ENCODE data around the gene DHX9.

Gene DHX9

DNA sequence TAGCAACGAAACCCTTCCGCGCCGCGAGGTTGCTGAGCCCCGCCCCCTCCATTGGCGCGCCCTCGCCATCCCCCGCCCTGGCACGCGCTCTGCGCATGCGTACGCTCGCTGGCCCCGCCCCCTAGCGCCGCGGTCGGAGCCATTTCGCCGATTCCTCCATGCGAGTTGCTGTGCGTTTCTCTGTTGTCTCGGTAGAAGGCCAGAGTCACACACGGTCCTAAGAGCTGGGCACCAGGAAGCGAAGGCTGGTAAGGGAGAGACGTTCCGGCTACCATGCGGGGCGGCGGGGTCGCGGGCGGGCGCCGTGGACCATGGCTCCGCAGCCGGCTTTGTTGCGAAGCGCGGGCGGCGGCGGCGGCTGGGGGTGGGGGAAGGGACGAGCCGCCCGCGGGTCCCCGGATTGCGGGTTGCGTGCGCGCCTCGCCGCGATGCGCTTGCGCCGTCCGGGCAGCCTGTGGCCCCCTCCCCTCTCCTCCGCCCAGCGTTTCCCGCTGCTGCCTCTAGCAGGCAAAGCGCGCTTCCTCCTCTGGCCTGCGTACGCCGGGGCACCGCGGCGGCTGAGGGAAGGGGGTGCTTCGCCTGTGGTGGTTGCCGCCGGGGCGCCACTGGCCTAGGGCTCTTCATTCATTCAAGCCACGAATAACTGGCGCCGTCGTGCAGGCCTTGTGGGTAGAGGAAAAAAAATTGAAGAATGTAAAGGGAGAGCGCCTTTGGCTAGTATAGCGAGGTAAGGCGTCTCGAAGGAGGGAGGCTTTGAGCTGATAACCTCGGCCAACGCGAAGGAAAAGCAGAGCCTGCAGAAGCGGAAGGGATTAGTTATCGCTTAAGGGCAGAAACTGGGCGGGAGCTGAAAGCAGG is at the start of gene DHX9:
Gene DHX9 (plus strand): TSS at position 139 of the 858 bp plus-strand sequence. CDS start 3,220 bp downstream, outside the sequence.
- no peak for FAIRE-seq

DNA sequence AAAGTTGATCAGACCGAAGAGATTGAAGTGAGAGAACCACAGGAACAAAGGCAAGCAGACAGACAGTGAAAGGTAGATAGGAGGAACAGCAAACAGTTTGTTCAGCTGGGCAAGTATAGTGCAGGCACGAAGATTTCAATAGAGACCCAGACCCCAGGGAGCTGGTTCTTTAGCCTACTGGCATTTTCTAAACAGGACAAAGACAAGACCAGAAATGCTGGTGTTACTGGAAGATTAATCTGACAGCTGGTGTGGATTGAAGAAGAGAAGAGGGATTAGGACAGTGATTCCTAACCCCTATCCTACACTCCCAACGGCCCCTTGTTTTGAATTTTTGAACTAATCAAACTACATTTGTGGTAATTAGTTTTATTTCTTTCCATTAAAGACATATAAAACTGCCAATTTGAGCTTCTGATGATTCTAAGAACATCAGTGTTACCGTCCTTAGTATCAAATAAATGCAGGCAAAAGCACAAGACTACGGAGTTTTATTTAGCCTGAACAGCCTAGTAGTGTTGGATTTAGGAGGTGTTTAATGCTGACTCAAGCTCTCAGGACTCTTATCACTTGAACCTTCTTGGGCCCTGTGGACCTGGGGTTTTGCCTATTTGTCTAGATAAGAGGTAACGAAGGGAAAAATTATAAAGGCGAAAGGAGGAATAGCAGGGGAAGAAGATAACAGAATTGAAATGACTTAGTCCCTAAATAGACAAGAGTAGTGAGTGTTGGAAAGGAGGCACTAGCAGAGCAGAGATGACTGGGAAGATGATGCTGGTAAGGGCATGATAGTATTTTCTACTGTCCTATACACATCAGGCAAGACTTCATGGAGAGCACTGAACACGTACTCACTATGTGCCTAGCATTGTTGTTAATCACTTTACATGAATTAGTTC is 47.6 kb upstream of the DHX9 start:
- FAIRE-seq, result no peak

DNA sequence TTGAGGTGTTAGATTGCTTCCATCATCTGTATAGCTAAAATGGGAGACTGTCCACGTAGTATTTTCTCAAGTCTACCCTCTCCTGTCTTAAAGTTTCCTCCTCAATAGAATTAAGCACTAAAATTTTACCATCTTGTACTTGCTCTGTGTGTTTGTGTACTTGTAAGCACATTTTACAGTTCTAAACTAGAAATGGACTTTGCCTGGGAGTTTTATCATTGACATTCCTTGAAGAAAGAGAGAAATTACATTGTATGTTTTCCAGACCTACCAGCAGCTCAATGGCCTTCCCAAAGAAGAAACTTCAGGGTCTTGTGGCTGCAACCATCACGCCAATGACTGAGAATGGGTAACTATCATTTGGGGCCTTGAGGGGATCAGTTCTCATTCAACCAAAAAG is 45.1 kb upstream of the DHX9 start:
- no peak for FAIRE-seq

DNA sequence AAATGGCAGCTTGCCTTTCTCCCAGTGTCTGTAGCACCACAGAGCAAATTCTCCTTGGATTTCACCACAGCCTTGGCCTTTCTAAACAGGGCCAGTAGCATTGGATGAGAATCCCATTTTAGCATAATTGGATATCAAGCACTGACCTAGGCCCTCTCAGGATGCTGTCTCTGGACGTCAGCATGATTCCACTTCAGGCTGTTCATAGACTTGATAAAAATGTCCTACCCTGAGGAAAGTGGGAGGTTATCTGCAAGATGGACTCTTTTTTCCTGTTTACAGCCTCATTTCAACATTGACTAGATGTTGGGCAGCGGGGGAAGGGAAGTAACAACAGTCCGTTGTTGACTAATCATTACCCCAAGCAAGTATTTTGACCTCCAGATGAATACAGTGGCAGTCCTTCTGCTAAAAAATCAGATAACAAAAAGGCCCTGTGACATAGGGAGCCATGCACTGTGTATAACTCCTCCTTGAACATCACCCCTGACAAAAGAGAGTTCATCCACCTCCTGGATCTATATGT is 44.4 kb upstream of the DHX9 start:
- FAIRE-seq, result no peak

DNA sequence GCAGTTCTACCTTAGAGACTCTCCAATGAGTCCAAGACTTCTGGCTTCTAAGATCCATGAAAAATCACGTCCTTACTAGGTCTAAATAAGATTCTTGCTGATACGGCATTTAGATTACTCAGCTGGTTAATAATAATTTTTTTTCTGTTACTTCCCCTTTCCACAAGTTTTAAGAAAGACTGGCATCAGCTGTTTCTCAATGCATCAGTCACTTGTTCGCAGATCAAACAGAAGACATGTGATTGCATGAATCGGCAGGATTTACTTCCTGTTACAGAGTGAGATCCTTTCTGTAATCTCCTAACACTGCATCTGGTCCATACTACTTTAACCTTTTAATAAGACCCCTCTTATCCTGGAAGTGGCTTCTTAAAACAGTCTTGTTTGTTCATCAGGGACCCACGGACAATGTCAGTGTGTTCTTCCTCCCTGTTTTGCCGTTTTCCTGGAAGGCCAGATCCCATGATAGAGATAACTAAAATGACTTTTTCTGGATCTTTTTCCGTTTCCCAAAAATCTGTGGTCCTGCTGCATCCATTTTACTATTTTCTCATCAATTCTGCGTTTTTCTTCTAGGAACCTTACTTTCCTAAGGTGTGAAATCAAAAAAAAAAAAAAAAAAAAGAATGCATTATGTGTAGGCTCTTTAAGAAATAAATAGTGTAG is 43.5 kb upstream of the DHX9 start:
- FAIRE-seq, result peak; percentile 96

DNA sequence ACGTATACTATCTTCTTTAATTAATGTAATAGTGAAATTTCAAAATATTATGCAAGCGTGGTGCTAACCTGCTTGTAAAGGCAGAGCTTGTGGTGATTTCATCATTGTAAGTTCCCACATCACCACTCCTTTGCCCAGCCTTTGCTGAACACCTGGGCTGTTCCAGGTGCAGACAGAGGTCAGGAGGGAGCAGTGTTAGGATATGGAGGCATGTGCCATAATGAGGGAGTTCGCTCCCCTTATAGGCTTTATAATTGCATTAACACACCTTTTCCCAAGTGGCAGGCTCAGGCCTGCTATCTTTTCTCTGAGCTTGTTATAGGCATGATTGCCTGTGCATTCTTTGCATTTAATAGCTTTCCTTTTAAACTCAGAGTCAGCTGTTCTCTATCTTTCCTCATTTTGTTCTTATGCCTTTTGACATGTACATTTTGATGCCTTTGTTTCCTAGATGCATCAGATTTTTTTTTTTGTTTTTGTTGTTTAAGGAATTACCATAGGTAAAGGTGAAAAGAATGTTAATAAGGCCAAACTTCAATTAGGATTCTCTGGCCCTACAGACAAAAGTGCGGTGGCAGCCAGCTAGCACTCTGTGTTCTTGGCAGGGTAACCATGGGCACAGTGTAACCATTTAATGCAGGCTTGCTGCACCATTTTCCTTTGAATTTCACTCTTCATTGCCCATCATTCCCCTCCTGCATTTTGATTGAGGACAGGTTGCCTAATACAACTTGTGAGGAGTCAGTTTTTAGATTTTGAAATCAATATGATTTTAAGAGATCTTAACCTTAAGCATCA is 36.9 kb upstream of the DHX9 start:
- no peak for FAIRE-seq

DNA sequence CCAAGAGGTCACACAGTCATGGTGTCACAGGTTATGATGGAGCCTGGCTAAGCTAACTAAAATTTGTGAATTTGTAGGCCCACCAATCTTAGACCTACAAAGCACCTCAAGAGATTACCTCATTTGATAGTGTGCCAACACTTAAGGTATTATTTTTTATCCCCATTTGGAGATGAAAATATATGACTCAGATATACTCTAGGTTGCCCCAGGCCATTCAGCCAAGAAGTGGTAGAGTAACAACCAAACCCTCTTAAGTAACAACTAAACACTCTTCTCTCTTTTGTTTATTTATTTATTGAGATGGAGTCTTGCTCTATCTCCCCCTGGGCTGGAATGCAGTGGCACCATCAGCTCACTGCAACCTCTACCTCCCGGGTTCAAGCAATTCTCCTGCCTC is 35.3 kb upstream of the DHX9 start:
- no peak for FAIRE-seq

DNA sequence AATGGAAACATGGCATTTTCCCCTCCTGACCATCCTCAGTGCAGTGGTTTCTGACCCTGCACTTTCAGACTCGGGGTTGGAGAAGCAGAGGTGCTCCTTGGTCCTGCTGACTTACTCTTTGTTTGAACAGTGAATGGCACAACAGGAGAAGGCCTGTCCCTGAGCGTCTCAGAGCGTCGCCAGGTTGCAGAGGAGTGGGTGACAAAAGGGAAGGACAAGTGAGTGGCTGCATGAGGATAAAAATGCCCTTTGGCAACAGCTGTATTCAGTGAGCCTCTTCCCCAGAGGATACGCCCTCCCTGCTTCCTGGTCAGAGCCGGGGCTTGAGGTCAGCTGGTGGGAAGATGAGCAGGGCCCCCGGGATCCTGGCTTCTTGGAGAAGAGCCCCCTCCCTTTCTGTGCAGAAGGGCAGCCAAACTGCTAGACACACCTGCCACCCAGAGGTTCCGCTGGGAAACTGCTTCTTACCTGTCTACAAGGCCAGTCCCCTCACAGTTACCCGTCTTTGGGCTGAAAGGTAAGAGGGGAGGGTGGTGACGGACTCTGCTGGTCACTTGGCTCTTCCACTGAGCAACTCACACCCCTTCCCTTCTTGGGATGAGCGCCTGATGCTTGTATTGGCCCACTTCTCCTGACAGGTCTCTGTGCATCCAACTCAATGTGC is 33.0 kb upstream of the DHX9 start:
- FAIRE-seq, result no peak

DNA sequence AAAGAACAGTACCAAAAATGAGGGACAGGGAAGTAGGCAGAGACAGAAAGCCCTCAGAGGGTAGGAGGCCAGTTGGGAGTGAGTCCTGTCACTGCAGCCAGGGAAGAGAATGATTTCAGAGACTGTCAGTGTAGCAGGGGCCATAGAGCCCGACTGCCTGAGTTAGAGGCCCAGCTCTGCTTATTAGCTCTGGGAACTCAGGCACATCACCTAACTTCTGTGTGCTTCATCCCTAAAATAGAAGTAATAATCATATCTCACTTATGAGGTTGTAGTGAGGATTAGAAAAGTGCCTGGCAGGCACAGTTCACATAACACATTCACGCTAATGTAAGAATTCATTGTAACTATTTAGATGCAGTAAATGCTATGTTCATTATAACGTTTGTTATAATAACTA is 31.2 kb upstream of the DHX9 start:
- no peak for FAIRE-seq

DNA sequence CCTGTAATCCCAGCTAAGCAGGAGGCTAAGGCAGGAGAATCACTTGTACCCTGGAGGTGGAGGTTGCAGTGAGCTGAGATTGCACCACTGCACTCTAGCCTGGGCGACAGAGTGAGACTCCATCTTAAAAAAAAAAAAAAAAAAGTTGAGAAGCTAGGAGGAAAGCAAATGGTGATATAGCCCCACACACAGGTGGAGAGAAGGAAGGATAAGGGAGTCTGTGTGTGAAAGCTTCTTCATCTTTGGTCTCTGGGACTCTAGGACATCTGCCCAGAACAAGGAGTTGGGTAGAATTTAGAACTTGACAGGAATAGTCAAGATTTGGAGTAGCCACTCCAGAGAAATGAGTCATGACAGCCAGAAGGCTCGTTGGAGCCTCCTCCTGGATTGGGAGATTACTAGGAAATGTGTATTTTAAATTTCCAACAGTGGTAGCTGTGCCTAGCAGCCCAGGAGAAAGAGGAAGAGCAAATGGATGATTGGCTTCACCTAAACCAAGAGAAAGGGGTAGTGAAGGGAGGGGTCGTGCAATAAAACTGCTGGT is 29.7 kb upstream of the DHX9 start:
- no peak for FAIRE-seq

DNA sequence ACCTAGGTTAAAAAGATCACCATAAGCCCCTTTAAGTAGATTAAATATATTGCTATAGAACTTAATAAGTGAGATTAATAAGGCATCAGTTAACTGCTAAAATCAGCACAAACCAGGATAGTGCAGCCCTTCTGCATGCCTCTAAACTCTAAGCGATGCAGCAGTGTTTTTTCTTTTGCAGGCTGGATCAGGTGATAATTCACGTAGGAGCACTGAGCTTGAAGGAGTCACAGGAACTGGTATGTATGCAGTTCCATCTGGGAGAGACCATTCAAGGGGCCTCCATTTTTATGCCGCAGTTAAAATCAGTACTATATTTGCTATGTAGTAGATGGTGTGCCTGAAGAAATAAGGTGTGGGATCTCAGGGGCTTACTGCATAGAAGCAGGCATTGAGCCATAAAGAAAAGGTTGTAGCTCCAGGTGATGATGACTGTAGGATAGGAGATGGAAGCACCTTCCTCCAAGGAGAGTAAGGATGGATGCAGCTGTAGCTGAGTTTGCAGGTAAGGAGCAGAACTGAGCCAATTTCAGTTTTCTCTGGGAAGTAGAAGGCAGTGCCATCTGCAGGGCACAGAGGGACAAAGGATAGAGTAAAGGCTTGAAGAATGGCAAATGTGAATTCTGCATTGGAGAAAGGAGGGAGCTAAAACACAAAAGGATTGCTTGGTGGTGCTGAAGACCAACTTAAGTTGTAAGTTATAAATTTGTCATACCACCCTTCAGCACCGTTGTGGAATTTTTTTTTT is 27.0 kb upstream of the DHX9 start:
- FAIRE-seq, result no peak

DNA sequence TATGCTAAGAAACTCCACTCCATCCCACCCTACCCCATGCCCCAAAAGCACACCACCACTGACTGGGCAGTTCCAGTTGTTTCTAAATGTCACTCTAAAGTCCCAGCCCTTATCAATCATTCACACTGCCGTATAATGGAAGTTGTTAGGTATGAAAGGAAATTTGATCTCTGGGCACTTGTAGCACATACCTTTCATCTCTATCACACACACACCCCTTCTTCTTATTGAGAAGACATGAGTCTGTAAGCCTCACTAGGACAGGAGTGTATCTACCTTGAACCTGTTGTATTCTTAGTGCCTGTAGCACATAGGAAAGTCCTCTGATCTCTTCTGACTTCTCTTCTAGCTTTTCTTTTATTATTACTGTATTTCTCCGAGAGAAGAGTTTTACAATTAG is 22.3 kb upstream of the DHX9 start:
- no peak for FAIRE-seq

DNA sequence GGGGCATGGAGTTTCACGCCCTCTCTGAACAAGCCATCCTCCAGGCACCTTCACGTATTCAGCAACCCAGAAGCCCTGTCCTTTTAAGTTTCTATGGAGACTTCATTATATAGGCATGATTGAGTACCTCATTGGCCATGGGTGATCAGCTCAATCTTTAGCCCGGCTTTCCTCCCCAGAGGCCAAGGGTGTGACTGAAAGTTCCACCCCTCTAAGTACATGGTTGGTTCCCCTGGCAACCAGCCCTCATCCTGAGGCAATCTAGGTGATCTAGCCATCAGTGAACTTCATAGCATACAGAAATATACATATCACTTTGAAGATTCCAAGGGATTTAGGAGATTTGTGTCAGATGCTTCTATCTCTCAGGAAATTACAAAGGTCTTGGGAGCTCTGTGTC is 21.3 kb upstream of the DHX9 start:
- no peak for FAIRE-seq

DNA sequence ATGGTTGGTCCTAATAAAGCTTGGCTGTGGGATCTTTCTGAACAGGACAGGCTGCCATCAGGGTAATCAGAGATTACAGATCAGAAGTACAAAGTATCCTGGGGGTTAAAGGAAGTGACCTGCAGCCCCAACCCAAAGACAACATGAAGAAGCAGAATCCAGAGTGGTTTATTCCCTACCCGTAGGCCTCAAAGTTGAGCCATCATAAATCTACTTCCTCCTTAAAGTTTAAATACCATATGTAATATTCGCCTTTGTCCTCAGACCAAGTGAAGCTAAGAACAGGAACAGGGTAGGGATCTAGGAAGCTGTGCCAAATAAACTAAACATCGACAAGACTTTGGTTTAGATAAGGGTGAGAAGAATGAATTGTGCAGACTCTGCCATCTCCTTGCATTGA is 15.9 kb upstream of the DHX9 start:
- FAIRE-seq, result no peak

DNA sequence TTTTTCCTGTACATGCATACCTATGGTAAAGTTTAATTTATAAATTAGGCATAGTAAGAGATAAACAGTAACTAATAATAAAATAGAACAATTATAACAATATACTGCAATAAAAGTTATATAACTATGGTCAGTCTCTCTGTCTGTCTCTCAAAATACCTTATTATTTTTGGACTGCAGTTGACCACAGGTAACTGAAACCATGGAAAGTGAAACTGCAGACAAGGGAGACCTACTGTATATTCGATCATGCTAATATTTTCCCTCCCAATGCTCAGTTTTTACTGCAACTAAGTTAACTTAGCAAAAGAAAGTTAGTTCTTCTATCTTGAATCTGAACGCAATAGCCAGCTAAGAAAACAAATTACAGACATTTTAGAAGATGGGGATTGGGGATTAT is 12.3 kb upstream of the DHX9 start:
- FAIRE-seq, result no peak

DNA sequence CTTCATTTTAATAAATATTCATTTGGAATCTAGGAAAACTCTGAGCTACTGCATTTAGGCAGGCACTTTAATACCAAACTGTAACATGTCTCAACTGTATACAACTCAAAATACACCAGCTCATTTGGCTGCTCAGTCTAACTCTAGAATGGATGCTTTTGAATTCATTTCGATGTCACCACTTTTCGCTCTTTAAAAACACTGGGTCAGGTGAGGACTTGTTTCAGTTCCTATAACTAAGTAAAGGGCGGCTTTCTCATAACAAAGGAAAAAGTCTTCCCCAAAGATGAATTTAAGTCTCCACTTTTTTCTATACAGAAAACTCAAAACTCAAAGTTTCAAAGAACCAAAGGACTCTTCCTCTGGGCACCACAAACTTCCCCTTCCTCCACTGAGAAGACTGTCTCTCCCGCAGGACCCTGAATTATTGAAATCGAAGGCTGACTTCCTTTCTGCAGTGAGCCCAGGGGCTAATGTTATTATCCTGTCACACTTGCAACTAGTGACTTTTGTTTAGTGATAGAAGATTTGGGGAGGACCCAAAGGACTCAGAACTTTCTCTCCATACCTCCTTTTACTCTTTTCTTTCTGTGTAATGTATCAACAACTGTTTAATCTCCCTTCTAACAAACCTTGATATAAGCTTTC is 9.7 kb upstream of the DHX9 start:
- FAIRE-seq, result no peak

DNA sequence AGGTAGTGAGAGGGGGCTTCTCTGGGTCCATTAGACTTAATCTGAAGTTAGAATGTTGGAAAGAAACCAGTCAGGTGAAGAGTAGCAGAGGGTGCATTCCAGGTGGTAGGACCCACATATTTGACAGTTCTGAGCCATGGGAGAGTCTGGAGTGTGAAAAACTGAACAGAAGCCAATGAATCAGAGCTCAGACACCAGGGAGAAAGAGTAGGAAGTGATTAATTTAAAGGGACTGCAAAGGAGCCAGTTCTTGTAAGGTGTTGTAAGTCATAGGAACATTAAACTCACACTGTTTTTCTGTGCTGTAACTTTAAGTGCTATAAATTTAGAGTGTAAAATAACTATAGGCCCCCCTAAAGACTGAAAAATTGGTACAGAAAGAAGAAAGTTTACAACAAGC is 5.9 kb upstream of the DHX9 start:
- FAIRE-seq, result no peak

DNA sequence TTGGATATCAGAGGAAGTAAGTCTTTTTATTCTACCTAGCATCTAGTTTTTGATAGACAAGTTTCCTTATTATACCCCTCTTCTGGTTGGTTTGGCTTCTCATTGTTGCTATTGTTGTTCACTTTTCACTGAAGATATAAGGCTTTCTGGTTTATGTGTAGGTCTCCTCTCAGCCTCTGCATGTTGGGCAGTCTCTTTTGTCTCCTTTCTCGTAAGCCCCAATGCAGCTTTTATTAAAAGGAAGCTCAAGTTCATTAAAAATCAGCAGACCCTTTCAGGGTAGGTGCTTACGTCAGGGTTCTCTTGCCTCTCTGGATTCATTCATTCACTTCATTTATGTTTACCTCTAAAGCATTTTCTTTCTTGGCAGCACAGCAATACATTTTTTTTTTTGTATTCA is 4.8 kb upstream of the DHX9 start:
- FAIRE-seq, result no peak

DNA sequence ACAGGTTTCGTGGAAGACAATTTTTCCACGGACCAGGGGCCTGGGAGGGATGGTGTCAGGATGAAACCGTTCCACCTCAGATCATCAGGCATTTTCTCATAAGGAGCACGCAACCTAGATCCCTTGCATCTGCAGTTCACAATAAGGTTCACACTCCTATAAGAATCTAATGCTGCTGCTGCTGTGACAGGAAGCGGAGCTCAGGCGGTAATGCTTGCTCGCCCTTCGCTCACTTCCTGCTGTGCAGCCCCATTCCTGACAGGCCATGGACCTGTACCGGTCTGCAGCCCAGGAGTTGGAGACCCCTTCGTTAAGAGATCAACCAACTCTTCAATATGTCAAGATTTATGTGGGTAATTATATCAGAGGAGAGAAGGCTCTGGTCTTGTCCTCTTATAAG is 3.3 kb upstream of the DHX9 start:
- FAIRE-seq, result no peak

DNA sequence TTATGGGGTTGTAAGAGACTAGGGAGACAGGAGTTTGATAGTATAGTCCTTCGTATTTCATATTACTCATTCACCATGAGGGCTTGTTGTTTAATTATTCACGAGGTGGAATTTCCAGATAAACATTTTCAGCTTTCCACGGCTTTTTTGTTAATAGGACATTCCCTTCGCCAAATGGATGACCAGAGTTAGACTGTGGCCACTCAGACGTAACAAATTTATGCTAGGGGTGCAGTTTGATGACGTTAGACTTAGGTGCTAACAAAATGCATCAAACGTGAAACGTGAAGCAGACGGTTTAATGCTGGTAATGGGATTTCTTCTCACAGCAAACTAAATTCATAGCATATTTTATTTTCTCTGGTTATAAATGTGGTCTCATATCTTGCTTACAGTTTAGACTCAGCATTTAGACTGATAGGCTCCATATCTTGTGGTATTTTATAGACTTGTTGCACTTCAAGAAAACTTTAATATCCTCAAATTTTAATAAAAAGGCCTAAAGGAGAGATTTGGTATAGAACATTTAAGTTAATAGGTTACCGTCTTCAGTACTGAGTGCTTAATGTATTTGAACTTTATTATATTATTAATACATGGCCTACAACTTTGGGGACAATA is 2.3 kb downstream of the DHX9 start:
- no peak for FAIRE-seq

Data from islet of Langerhans (tissue), 1 donor.